H1 (cell line): ENCODE results near the gene SRSF2. TPM values are rescaled to one million over a fixed set of nuclear protein-coding genes. Genes with fewer than 3 reads are reported as not detected.

Experiments used
- microRNA counts: library from miRNA; unstranded; fragments of <30 nt; microRNA quantifications from one replicate; lab custom pipeline; 2015
- microRNA-seq, 2 experiments: library from miRNA; unstranded; fragments of <30 nt; microRNA quantifications; one replicate each; pipeline versions ENCODE4 to v1.2.0, GENCODE V29; 2016 to 2020; ENCODE audit warnings: borderline microRNAs expressed in 2 of 2, borderline number of aligned reads in 2 of 2, borderline replicate concordance in 1 of 2
- polyA plus RNA-seq, 7 experiments: library from polyadenylated mRNA; depleted of rRNA in 3 of 7; stranded (reverse) in 5 of 7; unstranded in 2 of 7; fragments of >200 nt in 5 of 7; fragments of 200-250 nt in 2 of 7; gene quantifications; 1 replicate in 5 of 7; 2 replicates in 1 of 7; 4 replicates in 1 of 7; pipeline versions ENCODE4 v1.2.1 to v1.2.3, GENCODE V29; 2011 to 2013; ENCODE audit warnings: missing spikeins in 2 of 7, mixed read lengths in 2 of 7
- small RNA-seq: library from polyadenylated mRNA; stranded (forward); fragments of <200 nt; extraction: miRNeasy Mini kit (QIAGEN cat#:217004); gene quantifications from one replicate; pipeline ENCODE3, GENCODE V24; 2013; ENCODE audit not compliant: insufficient read depth
- total RNA-seq: library from RNA; stranded (reverse); fragmentation: NEBNext Ultra II Directional; extraction: Animal tissue kit (Norgen Biotek cat#: 25700); gene quantifications from 2 replicates; pipeline ENCODE4 v1.2.1, GENCODE V29; 2021

The SRSF2 gene
- total and polyA plus RNA-seq, 2 of the 8 experiments (the other 6 are each of a cell fraction or from before 2014, with no cell fraction given), result 397 to 401 TPM

MicroRNAs within 50 kb of the gene (microRNA counts, 767-probe panel; counts per million panel counts)
- microRNA hsa-miR-636 (lab: Ali Mortazavi, UCI), result 879 counts per million, percentile 95 among the panel's probes with 10 or more counts

Small RNA genes within 50 kb of the gene (microRNA-seq; reads per million reads assigned to microRNA genes)
- 0.69 to 2.4 reads per million in 2 experiments for gene MIR636

Small RNA genes within 50 kb of the gene (small RNA-seq; reads per million reads assigned to genes)
- gene AC005837.3, result not detected
- gene RF02271, result not detected
- gene RNU6-97P, result not detected
- 0.51 reads per million for gene RNY4P36

Other genes with a start within 250 kb of the SRSF2 start
- gene RHBDF2, start 235.9 kb downstream of the SRSF2 start, total RNA-seq, result 25.9 and 26.2 TPM in 2 replicates
- gene RHBDF2, start 235.9 kb downstream of the SRSF2 start, polyA plus RNA-seq (2011; rRNA removed), result 21.2 and 27.9 TPM in 2 replicates
- 3.7 and 4.0 TPM in 2 replicates for gene CYGB, start 199.6 kb downstream of the SRSF2 start, total RNA-seq
- 2.7 and 3.3 TPM in 2 replicates for gene CYGB, start 199.6 kb downstream of the SRSF2 start, polyA plus RNA-seq (2011; rRNA removed)
- gene PRCD, start 197.3 kb downstream of the SRSF2 start, total RNA-seq, result 1.4 and 2.1 TPM in 2 replicates
- gene PRCD, start 197.3 kb downstream of the SRSF2 start, polyA plus RNA-seq (2011; rRNA removed), result 0.77 and 1.1 TPM in 2 replicates
- not detected in 2 replicates for gene ST6GALNAC2, start 151.5 kb downstream of the SRSF2 start, total RNA-seq
- gene ST6GALNAC2, start 151.5 kb downstream of the SRSF2 start, polyA plus RNA-seq (2011; rRNA removed), result 0.09 TPM in 1 of 2 replicates, not detected in the other
- gene ST6GALNAC1, start 93.6 kb downstream of the SRSF2 start, total RNA-seq, result not detected in 2 replicates
- not detected in 2 replicates for gene ST6GALNAC1, start 93.6 kb downstream of the SRSF2 start, polyA plus RNA-seq (2011; rRNA removed)
- 21.3 and 26.6 TPM in 2 replicates for gene MXRA7, start 26.4 kb downstream of the SRSF2 start, total RNA-seq
- 12.8 and 17.8 TPM in 2 replicates for gene MXRA7, start 26.4 kb downstream of the SRSF2 start, polyA plus RNA-seq (2011; rRNA removed)
- 18.6 and 22.2 TPM in 2 replicates for gene JMJD6, start 10.7 kb downstream of the SRSF2 start, total RNA-seq
- gene JMJD6, start 10.7 kb downstream of the SRSF2 start, polyA plus RNA-seq (2011; rRNA removed), result 8.6 and 10.6 TPM in 2 replicates
- 36.1 and 36.2 TPM in 2 replicates for gene METTL23, start 10.5 kb downstream of the SRSF2 start, total RNA-seq
- gene METTL23, start 10.5 kb downstream of the SRSF2 start, polyA plus RNA-seq (2011; rRNA removed), result 41.3 and 60.2 TPM in 2 replicates
- 18.9 and 19.8 TPM in 2 replicates for gene MFSD11, start 788 bp upstream of the SRSF2 start, total RNA-seq
- gene MFSD11, start 788 bp upstream of the SRSF2 start, polyA plus RNA-seq (2011; rRNA removed), result 15.1 and 17.7 TPM in 2 replicates
- 8.2 and 9.3 TPM in 2 replicates for gene MGAT5B, start 131.1 kb upstream of the SRSF2 start, total RNA-seq
- gene MGAT5B, start 131.1 kb upstream of the SRSF2 start, polyA plus RNA-seq (2011; rRNA removed), result 7.9 and 12.7 TPM in 2 replicates